K562 (cell line): Measurements from ENCODE around the gene NT5C3B. TPM values are rescaled to one million over a fixed set of nuclear protein-coding genes. Genes with fewer than 3 reads are reported as not detected.

Experiments used
- ATAC-seq: fragments of 200-7000 bp; cut with Tn5 transposase; 3 replicates; pipeline ENCODE4 v1.9.1; 2020; ENCODE audit warnings: moderate library complexity
- BruUV-seq: library from RNA; stranded (reverse); fragments of 400-500 nt; replicated peaks from 2 replicates; lab custom pipeline; 2021; lab: Mats Ljungman, UMichigan
- CTCF ChIA-PET: fragments of 300-600 bp; formaldehyde crosslinking; extraction: SDS; loops from one replicate; lab custom pipeline; 2021; ENCODE audit warnings: low intra/inter-chr PET ratio; lab: Yijun Ruan, JAX
- POLR2A ChIA-PET: fragments of 300-600, 350-650 bp; sonication (Branson Sonifier 250); formaldehyde crosslinking; extraction: SDS; loops from one replicate; lab custom pipeline; 2021; ENCODE audit warnings: antibody characterized with exemption, inconsistent platforms; lab: Yijun Ruan, JAX
- DNase-seq, 4 experiments: peaks; one replicate each; pipeline versions ENCODE4 v3.0.0 to v3.0.0-alpha.2; 2011 to 2018; ENCODE audit warnings: low spot score in 3 of 4, mixed read lengths in 3 of 4; ENCODE audit errors: extremely low read depth in 1 of 4
- FAIRE-seq: peaks from 2 replicates; lab custom pipeline; 2011; peaks lifted over from hg19 to GRCh38; lab: Jason Lieb, UNC
- H2AFZ ChIP-seq: 2 replicates; pipeline ENCODE4 v1.6.0; 2011; ENCODE audit warnings: low read depth, low read length, control low read depth, inconsistent platforms
- H3K27ac ChIP-seq: fragments of 200-600 bp; 3 replicates; pipeline ENCODE4 v1.8.0; 2011; ENCODE audit warnings: low read depth, mild to moderate bottlenecking, control low read depth, inconsistent platforms, low read length, moderate library complexity, mixed read lengths; ENCODE audit errors: extremely low read depth
- H3K27me3 ChIP-seq, 2 experiments: fragments of 300-600 bp in 1 of 2; 2 replicates in 1 of 2; 3 replicates in 1 of 2; pipeline versions ENCODE4 v1.6.0 to v1.8.0; 2011; ENCODE audit warnings: inconsistent platforms in 2 of 2, low read length in 2 of 2, mild to moderate bottlenecking in 1 of 2, mixed read lengths in 1 of 2, moderate library complexity in 1 of 2; ENCODE audit not compliant: control insufficient read depth in 2 of 2, insufficient read depth in 2 of 2
- H3K36me3 ChIP-seq: fragments of 300-600 bp; 3 replicates; pipeline ENCODE4 v1.8.0; 2011; ENCODE audit warnings: mild to moderate bottlenecking, low read length, inconsistent platforms; ENCODE audit not compliant: control insufficient read depth, insufficient read depth
- H3K4me1 ChIP-seq, 2 experiments: fragments of 200-600 bp in 1 of 2; replicated peaks in 1 of 2; 2 replicates in 1 of 2; 3 replicates in 1 of 2; pipeline versions ENCODE4 v1.5.1 to v1.8.0; 2011; ENCODE audit warnings: inconsistent platforms in 2 of 2, low read length in 2 of 2, mild to moderate bottlenecking in 1 of 2, mixed read lengths in 1 of 2, moderate library complexity in 1 of 2; ENCODE audit not compliant: control insufficient read depth in 2 of 2, insufficient read depth in 2 of 2
- H3K4me2 ChIP-seq: 2 replicates; pipeline ENCODE4 v1.6.1; 2011; ENCODE audit warnings: low read length, control low read depth, inconsistent platforms, mixed read lengths; ENCODE audit not compliant: insufficient read depth
- H3K4me3 ChIP-seq: fragments of 200-600 bp; sonication (generic), shearing (Covaris generic); 2 replicates; pipeline ENCODE4 v1.5.1; 2016; ENCODE audit warnings: control low read depth, inconsistent platforms
- H3K79me2 ChIP-seq: fragments of 200-600 bp; 3 replicates; pipeline ENCODE4 v1.8.0; 2011; ENCODE audit warnings: low read length, inconsistent platforms; ENCODE audit not compliant: control insufficient read depth, insufficient read depth
- H3K9ac ChIP-seq, 2 experiments: 2 replicates each; pipeline versions ENCODE4 v1.6.0 to v1.6.1; 2011; ENCODE audit warnings: low read depth in 2 of 2, low read length in 2 of 2, control low read depth in 1 of 2, inconsistent platforms in 1 of 2, mild to moderate bottlenecking in 1 of 2, mixed read lengths in 1 of 2; ENCODE audit not compliant: insufficient read depth in 1 of 2
- H3K9me1 ChIP-seq: one replicate; pipeline ENCODE4 v1.6.0; 2011; ENCODE audit warnings: inconsistent platforms, mild to moderate bottlenecking, low read length, moderate library complexity; ENCODE audit not compliant: control insufficient read depth, insufficient read depth
- H3K9me3 ChIP-seq: replicated peaks from 2 replicates; pipeline ENCODE4 v1.5.1; 2011; ENCODE audit warnings: low read depth, low read length, inconsistent platforms; ENCODE audit not compliant: control insufficient read depth, insufficient read depth
- H4K20me1 ChIP-seq: replicated peaks from 2 replicates; pipeline ENCODE4 v1.6.1; 2011; ENCODE audit warnings: low read length, inconsistent platforms, mixed read lengths; ENCODE audit not compliant: control insufficient read depth, insufficient read depth
- BCL6 ChIP-seq: fragments of 250-450 bp; sonication (Bioruptor Pico); IDR thresholded peaks from 2 replicates; pipeline ENCODE4 v1.4.0; 2020
- CTBP1 ChIP-seq: fragments of 450-650 bp; IDR thresholded peaks from 2 replicates; pipeline ENCODE4 v1.6.1; 2016; ENCODE audit warnings: borderline replicate concordance
- FIP1L1 ChIP-seq: fragments of 200-400 bp; formaldehyde crosslinking; IDR thresholded peaks from 2 replicates; pipeline ENCODE4 v1.6.1; 2018; ENCODE audit warnings: mild to moderate bottlenecking, low read depth, low read length; ENCODE audit not compliant: poor library complexity, severe bottlenecking
- GABPA ChIP-seq: fragments of 200-800 bp; sonication (Bioruptor generic); conservative IDR thresholded peaks from 2 replicates; pipeline ENCODE4 v1.6.1; 2016; ENCODE audit warnings: low read depth, missing genetic modification characterization, missing compliant biosample characterization
- HDAC1 ChIP-seq, 2 experiments: fragments of 450-650 bp; IDR thresholded peaks; 2 replicates each; pipeline ENCODE4 v1.6.1; 2016 to 2017; ENCODE audit warnings: inconsistent platforms in 1 of 2, mild to moderate bottlenecking in 1 of 2, moderate library complexity in 1 of 2
- KAT7 ChIP-seq: sonication (generic); formaldehyde crosslinking; IDR thresholded peaks from 2 replicates; pipeline ENCODE4 v1.8.0; 2022; ENCODE audit warnings: missing genetic modification reagents, mild to moderate bottlenecking, borderline replicate concordance
- KLF6 ChIP-seq: fragments of 250-450 bp; sonication (Bioruptor Pico); IDR thresholded peaks from 2 replicates; pipeline ENCODE4 v1.4.0; 2020; ENCODE audit warnings: mild to moderate bottlenecking, moderate library complexity, borderline replicate concordance
- MYC ChIP-seq, 2 experiments: fragments of 250-450 bp in 1 of 2; sonication (Bioruptor Pico) in 1 of 2; IDR thresholded peaks; 2 replicates each; pipeline versions ENCODE4 v1.5.1 to v1.6.1; 2012 to 2021; ENCODE audit warnings: low read depth in 2 of 2, borderline replicate concordance in 1 of 2, improper control_type of control experiment in 1 of 2, low read length in 1 of 2, mild to moderate bottlenecking in 1 of 2, moderate library complexity in 1 of 2
- PHF8 ChIP-seq: fragments of 200-600 bp; sonication (generic); IDR thresholded peaks from 2 replicates; pipeline ENCODE4 v1.6.1; 2012; ENCODE audit warnings: mixed run types, mild to moderate bottlenecking, inconsistent platforms, low read length, moderate library complexity, borderline replicate concordance
- SMAD1 ChIP-seq: fragments of 150-350 bp; IDR thresholded peaks from 2 replicates; pipeline ENCODE4 v1.6.1; 2014; ENCODE audit warnings: low read length, low read depth; ENCODE audit not compliant: partially characterized antibody
- TSHZ1 ChIP-seq: fragments of 250-450 bp; sonication (Bioruptor Pico); IDR thresholded peaks from 2 replicates; pipeline ENCODE4 v1.4.0; 2020; ENCODE audit warnings: mild to moderate bottlenecking, moderate library complexity
- ZNF512 ChIP-seq: IDR thresholded peaks from 2 replicates; pipeline ENCODE4 v1.6.1; 2016; ENCODE audit warnings: missing genetic modification characterization, missing compliant biosample characterization
- WGBS: fragments of 100-300 bp; shearing (Covaris generic); methylation state at CpG from one replicate; pipeline ENCODE4 v1.1.6; 2016; ENCODE audit warnings: low coverage, mixed read lengths; ENCODE audit not compliant: insufficient coverage; ENCODE audit errors: missing lambda C conversion rate; 5-methylcytosine and 5-hydroxymethylcytosine counted together
- in situ Hi-C: fragments of 300-500 bp; cut with MboI; formaldehyde crosslinking; loops from 4 replicates; pipeline ENCODE4 v1.15.0; 2018; ENCODE audit warnings: inconsistent platforms, mixed read lengths
- intact Hi-C: fragments of 100-400 bp; cut with micrococcal nuclease; formaldehyde crosslinking; loops from 2 replicates; pipeline ENCODE4 v1.14.2; 2022
- polyA plus RNA-seq, 8 experiments: library from polyadenylated mRNA; depleted of rRNA in 4 of 8; stranded (reverse) in 5 of 8; unstranded in 3 of 8; fragments of >200 nt; fragmentation: Nextera tagmentation in 2 of 8; fragmentation: Illumina TruSeq in 1 of 8; extraction: Ambion mirVana in 2 of 8; extraction: Trizol in 1 of 8; gene quantifications; 2 replicates each; pipeline versions ENCODE4 v1.2.1 to v1.2.3, GENCODE V29; 2011 to 2014; ENCODE audit warnings: inconsistent platforms in 1 of 8, missing spikeins in 1 of 8
- total RNA-seq, 7 experiments: library from RNA; depleted of rRNA in 6 of 7; stranded (reverse); fragments of >200 nt in 6 of 7; fragmentation: Illumina TruSeq in 2 of 7; extraction: Trizol in 2 of 7; gene quantifications; 2 replicates each; pipeline versions ENCODE4 v1.2.1 to v1.2.3, GENCODE V29; 2011 to 2021; ENCODE audit warnings: low replicate concordance in 1 of 7

NT5C3B gene
- total and polyA plus RNA-seq, 9 of the 15 experiments (the other 6 are each of a cell fraction or from before 2014, with no cell fraction given), result 2.0 to 166 (median 85.0) TPM

GRCh38 chr17:41880130-41880529 lies 44.1 kb upstream of the NT5C3B start:
- Histone ChIP-seq H3K27ac (no peak overlapping the region), H2AFZ (no peak overlapping the region), H3K9me1 (no peaks in the 10 kb centered on the region), H3K36me3 (peaks cover 82% of the 10 kb centered on the region), H3K27me3 (no peaks in the 10 kb centered on the region), H3K79me2 (no peaks in the 10 kb centered on the region), H3K9ac (no peak overlapping the region), H3K9me3 (no peaks in the 10 kb centered on the region), H3K4me2 (no peak overlapping the region), H3K4me1 (no peaks in the 10 kb centered on the region), H3K4me3 (no peak overlapping the region), H4K20me1 (no peaks in the 10 kb centered on the region)
- DNase-seq (no peak), ATAC-seq (no peak), FAIRE-seq (no peak)
- in situ Hi-C loops, result no loop called here
- WGBS, result 87% methylated on average over 4 of the region's 4 CpGs
- ChIA-PET CTCF (no interaction called here), POLR2A (no interaction called here)
- intact Hi-C loops, result loop anchor here (10.0 kb wide), 1 partner anchor 75 kb away; no protein-coding TSS in a partner anchor
- no TSS peak for BruUV-seq
- no peak for TF ChIP-seq FIP1L1
- no peak for TF ChIP-seq CTBP1
- no peak for TF ChIP-seq ZNF512
- no peak for TF ChIP-seq TSHZ1 (CRISPR knock-in tag)
- TF ChIP-seq MYC (IDR thresholded peaks at IDR 0.05; ENCODE audit: low read depth, low read length), result no peak
- no peak for TF ChIP-seq MYC (CRISPR knock-in tag; IDR thresholded peaks at IDR 0.05; ENCODE audit: borderline replicate concordance, low read depth)
- TF ChIP-seq HDAC1 (IDR thresholded peaks at IDR 0.05), result no peak
- TF ChIP-seq KAT7 (CRISPR knock-in tag), result no peak
- no peak for TF ChIP-seq GABPA (tag)
- no peak for TF ChIP-seq PHF8
- TF ChIP-seq BCL6 (CRISPR knock-in tag), result no peak
- no peak for TF ChIP-seq KLF6 (CRISPR knock-in tag)
- no peak for TF ChIP-seq SMAD1
